Caco-2 (cell line): ENCODE results near the gene WDR31. TPM values are rescaled to one million over a fixed set of nuclear protein-coding genes. Genes with fewer than 3 reads are reported as not detected.

Experiments used
- BruUV-seq: library from RNA; stranded (reverse); fragments of 400-500 nt; replicated peaks from 2 replicates; lab custom pipeline; 2021; lab: Mats Ljungman, UMichigan
- CTCF ChIA-PET: fragments of 300-600 bp; sonication (Branson Sonifier 250); formaldehyde crosslinking; loops from one replicate; lab custom pipeline; 2022; ENCODE audit warnings: antibody characterized with exemption; lab: Charles Lee
- POLR2A ChIA-PET: fragments of 300-600 bp; sonication (Branson Sonifier 250); formaldehyde crosslinking; loops from one replicate; lab custom pipeline; 2022; ENCODE audit warnings: antibody characterized with exemption; lab: Charles Lee
- DNase-seq, 2 experiments: peaks; one replicate each; pipeline versions ENCODE4 v3.0.0 to v3.0.0-alpha.2; 2020 to 2022
- H3K27me3 ChIP-seq: replicated peaks from 2 replicates; pipeline ENCODE4 v1.6.0; 2011; ENCODE audit warnings: low read length; ENCODE audit not compliant: control insufficient read depth, insufficient read depth
- H3K36me3 ChIP-seq: 2 replicates; pipeline ENCODE4 v1.5.1; 2011; ENCODE audit warnings: low read length; ENCODE audit not compliant: control insufficient read depth, insufficient read depth
- H3K4me1 ChIP-seq: fragments of 250-450 bp; sonication (Bioruptor Pico); 2 replicates; pipeline ENCODE4 v1.5.1; 2020; ENCODE audit warnings: mild to moderate bottlenecking
- H3K4me3 ChIP-seq: 2 replicates; pipeline ENCODE4 v1.5.1; 2011; ENCODE audit warnings: low read depth, mild to moderate bottlenecking, control low read depth, low read length
- H3K9me3 ChIP-seq: fragments of 250-450 bp; sonication (Bioruptor Pico); 2 replicates; pipeline ENCODE4 v1.5.1; 2020; ENCODE audit warnings: mild to moderate bottlenecking, moderate library complexity
- H3K27ac Mint-ChIP-seq: one replicate; pipeline ENCODE4 v1.8.0; 2022; ENCODE audit warnings: mixed read lengths; ENCODE audit not compliant: unreplicated experiment
- H3K27me3 Mint-ChIP-seq: one replicate; pipeline ENCODE4 v1.8.0; 2022; ENCODE audit warnings: mixed read lengths; ENCODE audit not compliant: insufficient read depth, unreplicated experiment
- H3K36me3 Mint-ChIP-seq: one replicate; pipeline ENCODE4 v1.8.0; 2022; ENCODE audit warnings: mild to moderate bottlenecking, mixed read lengths; ENCODE audit not compliant: insufficient read depth, unreplicated experiment
- H3K4me1 Mint-ChIP-seq: one replicate; pipeline ENCODE4 v1.8.0; 2022; ENCODE audit warnings: low read depth, mixed read lengths; ENCODE audit not compliant: unreplicated experiment
- H3K4me3 Mint-ChIP-seq: one replicate; pipeline ENCODE4 v1.8.0; 2022; ENCODE audit warnings: mild to moderate bottlenecking, moderate library complexity, mixed read lengths; ENCODE audit not compliant: unreplicated experiment
- H3K9me3 Mint-ChIP-seq: one replicate; pipeline ENCODE4 v1.8.0; 2022; ENCODE audit warnings: mixed read lengths; ENCODE audit not compliant: unreplicated experiment
- intact Hi-C: fragments of 100-400 bp; cut with micrococcal nuclease; formaldehyde crosslinking; loops from one replicate; pipeline ENCODE4 v1.10.0; 2022; ENCODE audit not compliant: unreplicated experiment
- total RNA-seq: library from RNA; stranded (reverse); gene quantifications from 2 replicates; pipeline ENCODE4 v1.2.3, GENCODE V29; 2022
- TF ChIP-seq, protein P1 (sequence below), 2 experiments: fragments of 200-600 bp in 1 of 2; IDR thresholded peaks; 1 replicate in 1 of 2; 2 replicates in 1 of 2; pipeline versions ENCODE4 v1.5.1 to v1.8.0; 2011 to 2022; ENCODE audit warnings: antibody characterized with exemption in 1 of 2, control low read depth in 1 of 2, inconsistent platforms in 1 of 2, low read depth in 1 of 2, low read length in 1 of 2, mild to moderate bottlenecking in 1 of 2, moderate library complexity in 1 of 2; ENCODE audit not compliant: insufficient read depth in 1 of 2, severe bottlenecking in 1 of 2, unreplicated experiment in 1 of 2

The WDR31 gene
- total RNA-seq, 1 experiment from 2014 or later: 1.9 TPM

- ChIA-PET POLR2A (no interaction called here), CTCF (no interaction called here)
- H3K27me3 Mint-ChIP-seq: no peaks in the 10 kb centered on the region
- no peaks in the 10 kb centered on the region for H3K9me3 Mint-ChIP-seq
- no peaks in the 10 kb centered on the region for H3K4me1 Mint-ChIP-seq
- BruUV-seq: no TSS peak
- no peak overlapping the region for H3K4me3 ChIP-seq
- H3K27ac Mint-ChIP-seq: no peak overlapping the region
- peaks cover 74% of the 10 kb centered on the region for H3K36me3 Mint-ChIP-seq
- TF ChIP-seq, protein P1, sequence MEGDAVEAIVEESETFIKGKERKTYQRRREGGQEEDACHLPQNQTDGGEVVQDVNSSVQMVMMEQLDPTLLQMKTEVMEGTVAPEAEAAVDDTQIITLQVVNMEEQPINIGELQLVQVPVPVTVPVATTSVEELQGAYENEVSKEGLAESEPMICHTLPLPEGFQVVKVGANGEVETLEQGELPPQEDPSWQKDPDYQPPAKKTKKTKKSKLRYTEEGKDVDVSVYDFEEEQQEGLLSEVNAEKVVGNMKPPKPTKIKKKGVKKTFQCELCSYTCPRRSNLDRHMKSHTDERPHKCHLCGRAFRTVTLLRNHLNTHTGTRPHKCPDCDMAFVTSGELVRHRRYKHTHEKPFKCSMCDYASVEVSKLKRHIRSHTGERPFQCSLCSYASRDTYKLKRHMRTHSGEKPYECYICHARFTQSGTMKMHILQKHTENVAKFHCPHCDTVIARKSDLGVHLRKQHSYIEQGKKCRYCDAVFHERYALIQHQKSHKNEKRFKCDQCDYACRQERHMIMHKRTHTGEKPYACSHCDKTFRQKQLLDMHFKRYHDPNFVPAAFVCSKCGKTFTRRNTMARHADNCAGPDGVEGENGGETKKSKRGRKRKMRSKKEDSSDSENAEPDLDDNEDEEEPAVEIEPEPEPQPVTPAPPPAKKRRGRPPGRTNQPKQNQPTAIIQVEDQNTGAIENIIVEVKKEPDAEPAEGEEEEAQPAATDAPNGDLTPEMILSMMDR (IDR thresholded peaks at IDR 0.05; ENCODE audit: insufficient read depth in 1 of 2, low read depth in 1 of 2, low read length in 1 of 2, severe bottlenecking in 1 of 2, unreplicated experiment in 1 of 2): no peak
- H3K4me1 ChIP-seq: no peaks in the 10 kb centered on the region
- intact Hi-C loops: no loop called here
- H3K9me3 ChIP-seq: no peaks in the 10 kb centered on the region
- no peak for DNase-seq
- H3K27me3 ChIP-seq: no peaks in the 10 kb centered on the region
- H3K4me3 Mint-ChIP-seq: no peak overlapping the region
- H3K36me3 ChIP-seq: peaks cover 4% of the 10 kb centered on the region
Measured at GRCh38 chr9:113281356-113281755, 58.7 kb downstream of the WDR31 start.

DNA sequence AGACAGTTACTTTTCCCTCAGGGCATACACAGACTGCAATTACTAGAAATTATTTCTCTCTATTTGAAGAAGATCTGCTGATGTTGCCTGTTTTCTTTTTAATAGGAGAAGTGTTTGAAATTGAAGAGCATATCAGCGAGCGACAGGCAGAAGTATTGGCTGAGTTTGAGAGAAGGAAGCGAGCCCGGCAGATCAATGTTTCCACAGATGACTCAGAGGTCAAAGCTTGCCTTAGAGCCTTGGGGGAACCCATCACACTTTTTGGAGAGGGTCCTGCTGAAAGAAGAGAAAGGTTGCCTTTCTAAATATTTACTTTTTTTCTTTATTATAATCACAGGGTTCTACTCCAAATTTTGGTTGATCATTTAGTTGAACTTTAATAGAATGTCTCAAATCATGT lies 61.2 kb downstream of the WDR31 start:
- TF ChIP-seq, protein P1 (IDR thresholded peaks at IDR 0.05; ENCODE audit: insufficient read depth in 1 of 2, low read depth in 1 of 2, low read length in 1 of 2, severe bottlenecking in 1 of 2, unreplicated experiment in 1 of 2): no peak
- no peaks in the 10 kb centered on the region; the same call in 1 of the 2 replicates for H3K36me3 ChIP-seq
- no peak for DNase-seq
- no TSS peak for BruUV-seq
- Mint-ChIP-seq H3K27ac (no peak overlapping the region), H3K4me1 (no peaks in the 10 kb centered on the region), H3K36me3 (peaks cover 56% of the 10 kb centered on the region), H3K27me3 (no peaks in the 10 kb centered on the region), H3K9me3 (no peaks in the 10 kb centered on the region), H3K4me3 (no peak overlapping the region)
- POLR2A ChIA-PET: no interaction called here
- no peak overlapping the region for H3K4me3 ChIP-seq
- no peaks in the 10 kb centered on the region for H3K27me3 ChIP-seq
- intact Hi-C loops: loop anchor here (5.0 kb wide), 1 partner anchor 127 kb away; the partner anchor contains the start of gene SLC31A2
- no peaks in the 10 kb centered on the region for H3K4me1 ChIP-seq
- H3K9me3 ChIP-seq: no peaks in the 10 kb centered on the region
- CTCF ChIA-PET: no interaction called here

DNA sequence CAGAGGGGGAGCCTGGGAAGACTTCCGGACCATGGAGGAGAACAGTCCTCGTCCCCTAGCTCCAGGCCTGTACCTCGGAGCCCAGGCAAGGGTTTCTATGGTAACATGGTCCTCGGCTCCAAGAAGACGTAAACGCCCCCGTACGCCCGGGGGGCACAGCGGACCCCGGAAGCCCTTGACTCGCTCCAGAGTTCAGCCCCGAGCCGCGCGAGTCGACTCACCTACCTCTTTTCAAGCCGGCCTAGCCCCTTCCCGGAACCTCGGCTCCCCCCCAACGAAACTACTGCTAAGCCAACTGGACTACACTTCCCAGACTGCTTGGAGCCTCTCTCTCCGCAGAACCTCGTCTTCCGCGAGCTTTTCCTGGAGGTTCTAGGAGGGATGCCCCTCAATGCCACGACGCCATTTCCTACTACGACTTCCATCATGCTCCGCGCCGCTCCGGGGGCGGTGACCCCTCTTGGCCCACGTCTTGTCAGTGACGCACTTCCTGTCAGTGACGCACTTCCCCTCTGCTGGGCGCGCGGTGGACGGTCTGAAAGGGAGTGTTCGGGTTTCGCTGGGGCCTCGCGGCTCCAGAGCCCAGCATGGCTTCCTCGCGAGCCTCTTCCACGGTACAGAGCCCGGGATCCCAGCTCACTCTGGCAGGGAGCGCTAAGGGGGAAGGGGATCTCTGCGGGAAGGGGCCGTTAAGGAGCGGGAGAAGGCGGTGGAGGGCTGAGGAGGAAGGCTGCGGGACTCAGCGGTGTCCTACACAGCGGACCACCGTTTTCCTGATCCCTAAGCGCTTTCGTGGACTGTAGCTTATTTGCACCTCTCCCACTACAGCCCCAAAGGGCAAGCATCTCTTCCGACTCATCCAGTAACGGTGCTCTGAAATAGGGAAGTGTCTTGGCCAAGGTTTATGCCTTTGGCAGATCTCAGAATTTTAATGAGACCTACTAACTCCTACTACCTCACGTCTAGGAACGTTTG lies 64.6 kb downstream of the WDR31 start, which contains the start of the genes CDC26 and PRPF4:
Gene CDC26 (minus strand): TSS at position 416 of the 975 bp plus-strand sequence. CDS start 3,065 bp downstream, outside the sequence.
Gene PRPF4 (plus strand): TSS at position 502 of the 975 bp plus-strand sequence. CDS start 86 bp downstream, at position 588.
- TSS peak; percentile 69 for BruUV-seq
- H3K4me1 Mint-ChIP-seq: no peaks in the 10 kb centered on the region
- ChIA-PET POLR2A (interaction anchor here (0.6 to 1.8 kb wide), 10 partner anchors 21 to 383 kb away, joined by 3 to 16 read pairs (median 6); partner anchors contain the start of genes ALAD, BSPRY, C9orf43 and FKBP15), CTCF (interaction anchor here (0.8 to 2.3 kb wide), 12 partner anchors 19 to 382 kb away, joined by 3 to 14 read pairs (median 6); partner anchors contain the start of genes ALAD, BSPRY, FKBP15 and POLE3)
- Histone ChIP-seq H3K36me3 (no peaks in the 10 kb centered on the region; the same call in 1 of the 2 replicates), H3K9me3 (no peaks in the 10 kb centered on the region), H3K4me1 (no peaks in the 10 kb centered on the region), H3K4me3 (peak within 1 kb of the TSS; percentile 93), H3K27me3 (no peaks in the 10 kb centered on the region)
- no peaks in the 10 kb centered on the region for H3K9me3 Mint-ChIP-seq
- peaks cover 39% of the 10 kb centered on the region for H3K36me3 Mint-ChIP-seq
- H3K4me3 Mint-ChIP-seq: no peak within 1 kb of the TSS
- intact Hi-C loops: loop anchor here (1.0 to 5.0 kb wide), 5 partner anchors 27 to 135 kb away; partner anchors contain the start of genes C9orf43, FKBP15, POLE3 and RNF183
- DNase-seq: peak; percentile 97 to 98
- no peaks in the 10 kb centered on the region for H3K27me3 Mint-ChIP-seq
- TF ChIP-seq, protein P1 (IDR thresholded peaks at IDR 0.05; ENCODE audit: insufficient read depth in 1 of 2, low read depth in 1 of 2, low read length in 1 of 2, severe bottlenecking in 1 of 2, unreplicated experiment in 1 of 2): no peak
- no peak within 1 kb of the TSS for H3K27ac Mint-ChIP-seq
